GM18526 (cell line): ENCODE data around the gene RNF213.

ENCODE experiments used
- POLR2A ChIP-seq: IDR thresholded peaks from 3 replicates; pipeline ENCODE4 v1.6.1; 2011; ENCODE audit not compliant: insufficient read length; ENCODE audit errors: extremely low read depth

The RNF213 gene

DNA sequence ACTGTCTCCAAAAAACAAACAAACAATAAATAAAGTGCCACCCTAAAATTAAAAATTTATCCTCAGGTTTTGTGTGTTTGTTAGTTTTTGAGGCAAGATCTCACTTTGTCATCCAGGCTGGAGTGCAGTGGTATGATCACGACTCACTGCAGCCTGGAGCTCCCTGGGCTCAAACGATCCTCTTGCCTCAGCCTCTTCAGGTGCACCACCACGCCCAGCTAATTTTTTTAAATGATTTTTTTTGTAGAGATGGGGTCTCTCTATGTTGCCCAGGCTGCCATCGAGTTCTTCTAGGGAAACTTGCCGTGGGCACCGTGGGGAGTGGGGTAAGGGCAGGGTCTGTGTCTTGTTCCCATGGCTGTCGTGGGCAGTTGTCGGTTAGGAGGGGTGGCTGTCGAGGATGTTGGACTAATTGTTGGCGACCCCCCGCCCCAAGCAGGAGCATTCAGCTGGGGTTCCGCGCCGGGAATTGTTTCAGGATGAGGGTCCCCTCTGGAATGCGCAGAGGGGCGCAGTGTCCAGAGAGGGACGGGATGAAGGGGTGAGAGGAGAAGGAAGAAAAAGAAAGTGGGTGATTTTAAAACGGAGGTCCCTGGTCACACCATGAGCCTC is 1.1 kb upstream of the RNF213 start:
- TF ChIP-seq POLR2A: no peak

DNA sequence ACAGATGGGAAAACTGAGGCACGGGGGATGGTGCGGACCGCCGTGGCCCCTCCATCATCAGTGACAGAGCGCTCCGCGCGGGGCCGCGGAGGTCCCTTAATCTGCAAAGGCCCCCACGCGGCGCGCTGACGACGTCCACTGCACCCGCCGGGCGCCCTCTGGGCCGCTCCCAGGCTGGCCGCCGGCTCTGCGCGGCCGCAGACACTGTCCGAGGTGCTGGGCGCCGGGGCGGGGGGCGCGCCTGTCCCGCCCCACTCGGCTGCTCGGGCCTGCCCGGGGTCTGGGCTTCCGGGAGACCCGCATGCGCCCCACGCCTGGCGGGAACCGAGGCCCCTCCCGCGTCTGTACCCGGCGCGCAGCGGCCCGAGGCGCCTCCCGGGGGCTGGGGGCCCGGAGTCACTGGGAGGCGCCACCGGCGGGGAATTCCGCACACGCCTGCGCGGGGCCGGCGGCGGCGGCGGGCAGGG is 550 bp upstream of the RNF213 start:
- TF ChIP-seq POLR2A: peak; percentile 46

DNA sequence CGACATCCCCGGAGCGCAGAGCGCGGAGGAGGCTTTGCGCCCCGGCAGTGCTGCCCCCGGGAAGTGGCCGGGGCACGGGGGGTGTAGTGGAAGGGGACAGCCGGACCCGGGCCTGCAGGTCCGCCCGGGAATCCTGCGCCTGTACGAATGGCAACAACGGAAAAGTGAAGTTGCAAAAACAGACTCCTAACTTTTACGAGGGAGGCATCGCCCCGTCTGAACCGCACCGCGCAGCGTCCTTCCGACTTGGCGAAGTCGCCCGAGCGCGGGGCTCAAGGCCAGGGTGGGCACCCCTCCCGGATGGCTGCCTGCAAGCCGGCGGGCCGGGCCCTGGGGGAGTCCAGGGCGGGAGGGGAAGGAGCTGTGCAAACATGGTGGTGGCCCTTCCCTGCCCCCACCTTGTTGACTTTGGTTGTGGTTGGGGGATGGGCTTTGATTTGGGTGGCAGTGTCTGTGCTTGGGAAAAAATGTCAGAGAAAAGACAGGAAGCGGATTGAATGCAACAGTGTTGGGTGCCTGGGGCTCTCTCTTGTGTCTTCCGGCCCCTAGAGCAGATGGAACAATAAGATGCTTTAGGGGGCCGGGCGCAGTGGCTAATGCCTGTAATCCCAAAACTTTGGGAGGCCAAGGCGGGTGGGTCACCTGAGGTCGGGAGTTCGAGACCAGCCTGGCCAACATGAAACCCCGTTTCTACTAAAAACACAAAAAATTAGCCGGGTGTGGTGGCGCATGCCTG is 675 bp downstream of the RNF213 start:
- TF ChIP-seq POLR2A: no peak

DNA sequence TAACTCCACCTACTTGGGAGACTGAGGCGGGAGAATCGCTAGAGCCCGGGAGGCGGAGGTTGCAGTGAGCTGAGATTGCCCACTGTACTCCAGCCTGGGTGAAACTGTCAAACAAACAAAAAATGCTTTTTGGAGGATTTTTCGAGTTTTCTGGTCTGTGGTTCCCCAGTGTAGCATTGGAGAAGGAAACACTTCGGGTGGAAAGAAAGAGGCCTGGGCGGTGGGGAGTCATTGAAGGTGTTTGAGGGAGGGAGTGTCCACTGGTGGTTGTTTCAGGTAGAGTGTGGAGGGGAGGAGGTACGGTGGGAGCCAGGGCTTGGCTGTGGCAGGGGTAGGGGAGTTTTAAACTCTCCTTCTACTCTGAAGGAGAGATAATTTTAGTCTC is 1.2 kb downstream of the RNF213 start:
- no peak for TF ChIP-seq POLR2A

DNA sequence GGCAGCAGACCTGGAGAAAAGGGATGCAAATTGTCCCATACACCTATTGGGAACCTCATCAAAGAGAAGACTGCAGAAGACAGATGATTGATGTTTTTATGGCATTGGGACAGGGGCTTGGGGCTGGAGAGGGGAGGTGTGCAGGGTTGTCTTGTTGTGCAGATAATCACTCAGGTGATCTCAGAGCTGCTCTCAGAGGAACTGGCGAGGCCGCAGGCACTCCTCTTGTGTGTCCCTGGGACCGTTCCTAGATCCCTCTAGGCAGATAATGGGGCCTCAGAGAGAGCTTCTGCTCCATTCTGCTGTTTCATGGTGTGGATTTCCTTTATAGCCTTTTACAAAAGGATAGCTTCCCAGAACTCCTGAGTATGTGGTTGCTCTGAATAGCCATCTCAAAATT is 1.6 kb downstream of the RNF213 start:
- TF ChIP-seq POLR2A: no peak

GRCh38 chr17:80262775-80263244 is 2.2 kb downstream of the RNF213 start:
- TF ChIP-seq POLR2A: no peak

GRCh38 chr17:80263253-80264204 is 2.9 kb downstream of the RNF213 start:
- TF ChIP-seq POLR2A: peak; percentile 99

DNA sequence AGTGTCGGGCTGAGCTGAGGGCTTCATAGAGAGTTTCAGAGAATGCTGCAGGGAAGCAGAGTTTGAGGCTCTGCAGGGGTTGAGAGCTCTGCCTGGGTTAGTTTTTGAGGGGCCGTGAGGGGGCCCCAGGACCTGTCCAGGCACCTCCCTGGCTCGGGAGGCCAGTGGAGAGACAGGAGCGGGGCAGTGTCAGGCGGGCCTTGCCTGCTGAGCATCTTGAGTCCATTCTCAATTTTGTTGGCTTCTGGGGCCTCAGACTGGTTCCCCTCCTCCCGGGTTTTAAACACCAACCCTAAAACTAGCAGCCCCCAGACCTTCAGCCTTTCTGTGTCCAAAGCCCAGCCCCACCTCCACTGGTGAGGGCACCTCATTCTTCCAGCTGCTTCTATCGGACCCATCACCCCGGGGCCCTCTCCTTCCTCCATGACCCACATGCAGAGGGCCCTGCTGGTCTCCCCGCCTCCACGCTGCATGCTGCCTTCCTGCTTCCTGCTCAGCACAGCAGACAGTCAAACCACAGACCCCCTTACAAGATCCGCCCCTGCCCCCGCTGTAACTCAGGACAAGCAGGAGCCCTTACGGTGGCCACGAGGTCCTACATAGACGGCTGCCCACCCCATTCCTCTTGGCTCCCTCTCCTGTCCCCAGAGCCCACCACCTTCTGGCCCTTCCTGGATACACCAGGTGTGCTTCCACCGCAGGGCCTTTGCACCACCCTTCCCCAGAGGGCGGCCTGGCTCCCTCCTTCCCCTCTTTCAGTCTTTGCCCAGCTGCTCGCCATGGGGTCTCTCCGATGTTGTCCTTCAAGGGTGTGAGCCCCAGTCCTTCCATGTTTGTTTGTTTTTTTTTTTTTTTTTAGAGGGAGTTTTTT is 3.8 kb downstream of the RNF213 start:
- no peak for TF ChIP-seq POLR2A

GRCh38 chr17:80265205-80266068 is 4.8 kb downstream of the RNF213 start:
- no peak for TF ChIP-seq POLR2A

DNA sequence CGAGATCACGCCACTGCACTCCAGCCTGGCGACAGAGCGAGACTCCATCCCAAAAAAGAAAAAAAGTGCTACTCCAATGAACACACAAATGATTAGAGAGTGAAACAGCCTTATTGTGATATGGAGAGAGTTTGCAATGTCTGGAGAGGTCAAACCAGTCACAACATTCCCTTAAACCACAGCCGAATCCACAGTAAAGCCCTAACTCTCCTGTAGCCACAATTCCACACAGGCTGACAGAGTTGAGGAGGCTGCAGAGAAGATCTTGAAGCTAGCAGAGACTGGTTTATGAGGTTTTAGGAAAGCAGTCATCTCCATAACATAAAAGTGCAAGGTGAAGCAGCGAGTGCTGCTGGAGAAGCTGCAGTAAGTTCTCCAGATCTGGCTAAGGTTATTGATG is 6.7 kb downstream of the RNF213 start:
- no peak for TF ChIP-seq POLR2A

DNA sequence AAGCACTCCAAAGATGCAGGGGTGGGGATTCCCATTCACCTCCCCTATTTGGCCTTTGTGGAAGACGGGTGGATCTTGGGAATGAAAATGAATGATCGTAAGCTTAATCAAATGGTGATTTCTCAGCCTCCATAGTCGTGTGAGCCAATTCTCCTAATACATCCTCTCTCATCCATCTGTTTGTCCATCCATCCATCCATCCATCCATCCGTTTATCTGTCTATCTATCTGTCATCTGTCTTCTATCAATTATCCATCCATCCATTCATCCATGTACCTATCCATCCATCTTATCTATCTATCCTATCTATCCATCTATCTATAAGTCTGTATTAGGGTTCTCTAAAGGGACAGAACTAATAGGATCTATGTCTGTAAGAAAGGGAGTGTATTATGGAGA is 7.8 kb downstream of the RNF213 start:
- no peak for TF ChIP-seq POLR2A

GRCh38 chr17:80269405-80269807 is 8.8 kb downstream of the RNF213 start:
- TF ChIP-seq POLR2A: no peak

GRCh38 chr17:80270104-80270503 is 9.5 kb downstream of the RNF213 start:
- no peak for TF ChIP-seq POLR2A

DNA sequence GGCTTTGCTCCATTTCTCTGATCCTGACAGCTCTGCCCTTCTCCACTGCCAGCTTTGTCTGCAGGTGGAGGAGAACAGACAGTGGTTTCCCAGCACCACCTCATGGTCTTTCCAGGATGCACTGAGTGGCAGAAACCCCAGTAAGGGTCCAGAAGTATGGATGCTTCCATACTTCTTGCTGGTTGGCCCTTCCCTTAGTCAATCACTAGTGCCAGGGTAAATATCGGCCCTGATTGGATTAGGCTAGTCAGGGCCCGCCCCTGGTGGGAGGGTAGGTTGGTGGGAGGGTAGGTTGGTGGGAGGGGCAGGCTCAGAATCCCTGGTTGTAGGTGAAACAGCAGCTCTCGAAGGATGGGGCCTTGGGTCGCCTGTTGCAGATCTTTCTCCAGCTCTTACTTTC is 10.2 kb downstream of the RNF213 start:
- TF ChIP-seq POLR2A: no peak
